Vein endothelial cell (primary cell): ENCODE results near the gene LRRC27. TPM values are rescaled to one million over a fixed set of nuclear protein-coding genes. Genes with fewer than 3 reads are reported as not detected.

ENCODE experiments used
- total RNA-seq: library from RNA; depleted of rRNA; stranded (reverse); fragments of >200 nt; gene quantifications from 2 replicates; pipeline ENCODE4 v1.2.3, GENCODE V29; 2012

The LRRC27 gene
- 7.4 and 11.1 TPM in 2 replicates for total RNA-seq

DNA sequence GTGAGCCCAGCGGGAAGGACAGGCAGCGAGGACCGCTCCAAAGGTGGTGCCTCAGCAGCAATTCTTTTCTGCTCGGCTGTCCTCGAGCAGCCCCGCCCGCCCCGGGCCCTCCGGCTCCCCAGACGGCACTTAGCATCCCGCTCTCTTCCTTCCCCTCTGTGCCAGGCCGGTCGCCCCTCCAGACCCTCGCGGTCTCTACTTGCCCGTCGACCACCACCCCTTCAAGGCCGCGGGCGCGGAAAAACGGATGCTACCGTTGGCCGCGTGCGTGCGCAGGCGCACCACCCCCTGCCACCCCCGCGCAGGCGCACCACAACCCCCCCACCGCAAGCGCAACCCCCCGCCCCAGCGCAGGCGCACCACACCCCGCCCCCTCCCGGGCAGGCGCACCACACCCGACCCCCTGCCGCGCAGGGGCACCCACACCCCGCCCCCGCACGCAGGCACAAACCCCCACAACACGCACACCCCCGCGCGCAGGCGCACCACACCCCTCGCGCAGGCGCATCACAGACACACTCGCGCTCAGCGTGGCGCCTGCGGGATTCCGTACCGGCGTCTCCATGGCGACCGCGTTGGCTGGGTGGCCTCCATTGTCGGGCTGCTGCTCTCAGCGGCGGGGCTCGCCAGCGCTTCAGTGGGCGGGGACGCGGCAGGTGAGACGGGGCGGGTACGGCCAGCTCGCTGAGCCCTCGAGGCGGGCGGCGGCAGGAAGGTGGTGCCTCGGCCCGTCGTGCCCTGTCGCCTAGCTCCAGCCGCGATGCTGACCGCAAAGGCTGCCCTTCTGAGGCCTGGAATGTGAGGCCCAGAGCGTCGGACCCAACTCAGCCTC lies at the start of gene LRRC27:
Gene LRRC27, plus strand, starts transcription at position 593 of the 832 bp plus-strand sequence. CDS start 1,332 bp downstream, outside the sequence.

DNA sequence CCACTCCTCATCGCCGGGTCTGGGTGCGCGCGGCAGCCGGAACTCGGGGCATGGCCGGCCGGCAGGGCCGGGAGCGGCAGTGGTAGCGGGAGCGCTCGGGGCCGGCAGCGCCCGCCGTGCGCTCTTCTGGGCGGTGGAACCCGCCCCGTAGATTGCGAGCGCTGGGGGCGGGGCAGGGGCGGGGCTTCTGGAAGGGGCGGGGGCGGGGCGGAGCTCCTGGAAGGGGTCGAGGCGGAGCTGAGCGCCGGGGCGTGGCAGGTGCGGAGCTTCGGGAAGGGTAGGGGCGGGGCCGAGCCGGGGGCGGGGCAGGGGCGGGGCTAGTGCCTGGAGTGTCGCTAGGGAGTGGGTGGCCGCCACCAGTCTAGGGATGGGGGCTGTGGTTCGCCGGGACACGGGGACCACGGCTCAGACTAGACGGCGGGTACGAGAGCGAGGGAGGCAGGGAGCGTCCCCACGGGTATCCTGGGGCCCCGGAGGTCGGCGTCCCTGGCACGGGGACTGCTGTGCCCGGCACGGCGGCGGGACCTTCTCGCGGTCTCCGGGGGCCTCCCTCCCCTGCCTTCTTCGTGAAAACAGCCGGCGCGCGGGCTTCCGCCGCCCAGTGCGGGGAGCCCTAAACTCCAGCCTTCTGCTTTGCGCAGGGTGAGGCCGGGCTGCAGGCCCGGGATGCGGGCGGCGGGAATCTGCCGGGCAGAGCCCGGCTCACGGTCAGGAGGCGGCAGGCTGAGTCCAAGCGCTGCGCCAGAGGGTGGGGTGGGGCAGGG lies 24.0 kb upstream of the LRRC27 start, which contains the start of gene STK32C:
Gene STK32C, minus strand, starts transcription at position 128 of the 764 bp plus-strand sequence. Its CDS starts 117 bp downstream, at position 11.

DNA sequence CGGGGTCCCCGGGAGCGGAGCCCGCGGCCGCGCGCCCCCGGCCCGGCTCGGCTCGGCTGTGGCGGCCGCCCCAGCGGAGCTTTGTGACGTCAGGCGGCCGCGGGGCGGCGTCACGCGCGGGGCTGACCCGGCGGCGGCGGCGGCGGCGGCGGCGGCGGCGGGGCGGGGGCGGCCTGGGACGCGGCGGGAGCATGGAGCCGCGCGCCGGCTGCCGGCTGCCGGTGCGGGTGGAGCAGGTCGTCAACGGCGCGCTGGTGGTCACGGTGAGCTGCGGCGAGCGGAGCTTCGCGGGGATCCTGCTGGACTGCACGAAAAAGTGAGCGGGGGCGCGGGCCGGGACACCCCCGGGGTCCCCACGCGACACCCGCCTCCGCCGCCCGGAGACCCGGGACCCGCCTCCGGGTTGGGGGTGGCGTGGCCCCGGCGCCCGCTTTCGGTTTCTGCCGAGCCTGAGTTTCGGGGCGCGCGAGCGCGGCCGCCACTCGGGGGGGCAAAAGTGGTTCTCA lies 65.1 kb downstream of the LRRC27 start, which contains the start of gene PWWP2B:
Gene PWWP2B, plus strand, starts transcription at position 165 of the 506 bp plus-strand sequence. Its CDS starts 27 bp downstream, at position 192.

Other genes with a start within 250 kb of the LRRC27 start
- 47.4 and 50.4 TPM in 2 replicates for gene DPYSL4, start 145.2 kb upstream of the LRRC27 start, total RNA-seq
- 6.5 and 6.9 TPM in 2 replicates for gene STK32C, start 24.2 kb upstream of the LRRC27 start, total RNA-seq
- gene PWWP2B, start 65.0 kb downstream of the LRRC27 start, total RNA-seq: 15.8 and 19.6 TPM in 2 replicates
- 39.8 and 41.7 TPM in 2 replicates for gene INPP5A, start 205.6 kb downstream of the LRRC27 start, total RNA-seq